Effector CD8-positive, alpha-beta T cell (primary cell): ENCODE measurements around the gene POU6F2.
"Not testable (repeated sequence)": the region's sequence is repeated elsewhere in the genome, so short reads cannot be mapped to it uniquely, and the experiment has no call there.

ENCODE experiments used
- DNase-seq: peaks from one replicate; lab custom pipeline; 2025; lab: John Stamatoyannopoulos, UW
- total RNA-seq, 4 experiments: gene quantifications; one replicate each; lab custom pipeline; 2026; lab: John Stamatoyannopoulos, UW

POU6F2 gene
- 0 to 0.27 (median 0) reads per million in 4 experiments for total RNA-seq

DNA sequence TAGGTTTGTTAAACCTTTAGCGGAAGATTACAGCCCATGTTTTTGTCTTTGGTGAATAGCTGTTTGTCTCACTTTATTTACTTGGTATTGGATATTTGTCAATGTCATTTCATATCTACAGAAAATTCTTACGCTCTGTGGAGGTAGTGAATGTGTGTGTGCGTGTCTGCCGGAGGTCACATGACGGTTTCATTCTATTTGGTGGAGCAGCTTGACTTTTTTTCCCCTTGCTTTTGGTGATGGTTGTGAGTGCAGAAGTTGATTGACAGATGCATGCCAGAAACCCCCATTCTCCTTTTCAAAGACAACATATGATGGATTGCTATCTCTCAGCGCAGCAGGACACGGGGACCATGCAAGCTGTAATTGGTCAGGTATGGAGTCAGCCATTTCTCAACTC is at the start of gene POU6F2:
Gene POU6F2 (plus strand): TSS at position 225 of the 400 bp plus-strand sequence. CDS start 45 bp downstream, at position 270.
- DNase-seq = no peak

DNA sequence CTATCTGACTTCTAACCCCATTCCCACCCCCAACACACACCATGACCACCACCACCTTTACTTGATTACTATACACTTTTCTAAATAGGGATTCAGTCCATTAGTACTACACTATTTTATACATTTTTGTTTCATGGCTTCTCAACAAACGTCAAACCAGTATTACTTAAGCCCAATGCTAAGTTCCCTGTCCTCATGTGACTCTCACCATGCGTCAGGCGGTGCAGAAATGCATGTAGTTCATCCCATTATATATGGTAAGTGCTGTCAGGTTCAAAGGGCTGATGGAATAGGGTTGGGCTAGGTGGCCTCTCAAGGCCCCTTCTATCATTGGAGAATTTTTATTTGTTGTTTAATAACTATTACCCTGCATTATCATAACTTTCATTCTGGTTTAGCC is 49.2 kb upstream of the POU6F2 start:
- no peak for DNase-seq

DNA sequence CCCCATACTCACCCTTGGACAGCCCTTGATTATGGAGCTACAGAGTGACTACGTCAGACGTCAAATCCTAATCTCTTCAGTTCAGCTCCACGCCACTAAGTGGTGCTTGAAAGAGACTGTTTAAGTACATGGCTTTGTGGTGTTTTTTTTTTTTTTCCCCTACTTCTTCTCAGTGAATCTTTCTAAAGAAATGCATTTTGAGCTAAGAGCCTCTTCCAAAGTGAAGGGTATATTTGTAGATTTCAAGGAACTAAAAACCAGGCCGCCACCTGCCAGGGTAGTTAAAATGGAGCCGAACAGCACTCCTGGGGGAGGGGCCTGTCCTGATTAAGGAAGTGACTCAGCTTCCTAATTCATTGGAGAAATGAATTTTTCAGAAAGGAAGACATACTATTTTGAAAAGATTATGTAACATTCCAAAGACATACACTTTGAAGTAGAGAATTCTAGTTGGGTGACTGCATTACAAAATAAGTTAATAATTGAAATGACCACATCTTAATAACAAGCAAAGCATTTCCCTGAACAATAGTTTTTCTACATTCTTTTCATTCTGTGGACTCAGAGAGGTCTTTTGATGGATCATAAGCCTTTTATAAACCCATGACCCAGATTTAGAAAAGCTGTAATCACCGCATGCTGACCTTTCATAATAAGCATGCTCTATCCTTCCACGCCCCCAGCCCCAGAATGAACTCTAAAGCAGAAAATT is 48.1 kb upstream of the POU6F2 start:
- no peak for DNase-seq

- DNase-seq = peak; percentile 6
These were observed 45.1 kb upstream of the POU6F2 start for GRCh38 chr7:38932509-38933168.

DNA sequence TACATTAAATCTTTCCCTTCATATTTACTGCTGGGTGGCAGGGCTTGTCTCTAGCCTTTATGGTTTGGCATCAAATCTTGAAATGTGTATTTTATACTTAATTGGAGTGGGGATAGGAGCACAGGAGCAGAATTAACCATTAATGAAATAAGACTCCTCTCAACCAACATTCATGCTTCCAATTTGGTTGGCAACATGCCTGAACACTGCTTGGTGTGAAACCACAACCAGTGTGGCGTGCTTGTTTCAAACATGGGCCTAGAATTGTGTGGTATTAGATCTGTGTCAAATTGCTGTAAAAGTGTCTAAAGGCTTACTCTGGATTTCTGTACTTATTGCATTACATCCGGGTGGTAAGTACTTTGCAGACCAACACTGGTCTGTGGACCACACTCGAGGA is 43.7 kb upstream of the POU6F2 start:
- no peak for DNase-seq

GRCh38 chr7:38934536-38934935 is 43.2 kb upstream of the POU6F2 start:
- no peak for DNase-seq

GRCh38 chr7:38936641-38937040 is 41.1 kb upstream of the POU6F2 start:
- no peak for DNase-seq

DNA sequence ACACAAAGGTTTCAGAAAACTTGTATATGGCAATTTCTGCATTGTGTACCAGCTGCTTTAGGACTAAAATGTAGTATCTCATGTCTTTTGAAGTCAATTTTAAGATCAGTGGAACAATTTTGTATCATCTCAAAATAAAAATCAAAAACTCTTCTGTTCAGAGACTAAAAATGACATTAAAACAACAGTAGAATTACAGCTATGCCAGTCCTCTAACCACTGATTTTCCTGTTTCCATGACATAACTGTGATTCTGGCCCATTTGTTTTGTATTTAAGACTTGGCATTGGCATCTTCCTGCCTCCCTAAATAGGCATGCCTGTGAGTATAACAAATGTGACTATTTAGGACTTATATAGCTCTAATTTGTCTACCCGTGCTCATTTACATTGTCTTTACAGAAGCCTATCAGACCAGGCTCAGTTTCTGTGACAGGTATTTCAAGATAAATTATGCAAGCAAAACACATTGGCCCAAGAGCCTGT is 39.7 kb upstream of the POU6F2 start:
- DNase-seq = no peak

- no peak for DNase-seq
These were observed 39.1 kb upstream of the POU6F2 start for GRCh38 chr7:38938589-38938988.

DNA sequence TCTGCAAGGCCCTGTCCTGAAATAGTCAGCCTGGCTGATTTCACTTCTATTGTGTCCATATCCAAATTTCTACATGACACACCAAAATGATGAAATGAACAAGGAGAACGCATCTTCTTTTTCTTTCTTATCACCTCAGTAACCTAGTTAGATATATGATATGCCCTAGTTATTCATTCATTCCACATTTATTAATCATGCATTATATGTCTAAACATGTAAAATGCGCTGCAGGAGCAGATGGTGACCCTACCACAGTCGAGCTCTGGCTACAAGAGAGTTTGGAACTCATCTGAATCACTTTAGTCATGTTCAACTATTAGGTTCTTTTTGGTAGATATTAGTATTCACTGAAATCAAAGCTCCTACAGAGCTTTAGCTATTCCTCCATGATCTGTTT is 36.9 kb upstream of the POU6F2 start:
- no peak for DNase-seq

DNA sequence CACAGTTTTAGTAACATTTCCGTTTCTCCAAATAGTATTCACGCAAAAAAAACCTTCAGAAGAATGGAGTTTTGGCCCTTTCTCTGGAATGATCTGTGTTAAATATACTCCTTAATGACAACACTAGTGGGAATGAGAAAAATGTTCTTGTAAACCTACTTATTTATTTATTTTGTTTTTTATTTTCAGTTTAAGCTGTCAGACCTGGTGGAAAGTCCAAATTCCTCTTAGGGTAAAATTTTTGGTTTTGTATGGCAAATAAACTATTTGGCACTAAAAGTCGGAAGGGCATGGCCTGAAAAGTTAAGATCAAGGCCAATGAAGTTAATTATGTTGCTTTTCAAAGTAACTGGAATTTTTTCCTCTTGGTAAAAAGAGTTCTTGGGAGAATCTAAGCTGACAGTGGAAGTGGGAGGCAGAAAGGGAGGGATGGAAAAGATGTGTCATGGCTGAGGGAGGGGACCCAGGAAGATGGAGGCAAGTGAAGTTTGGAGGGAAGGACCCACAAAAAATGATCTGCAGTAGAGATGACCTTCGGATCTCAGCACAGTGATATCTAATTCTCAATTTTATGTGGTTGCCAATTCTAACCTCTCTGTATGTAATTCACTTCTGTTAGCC is 35.2 kb upstream of the POU6F2 start:
- no peak for DNase-seq

DNA sequence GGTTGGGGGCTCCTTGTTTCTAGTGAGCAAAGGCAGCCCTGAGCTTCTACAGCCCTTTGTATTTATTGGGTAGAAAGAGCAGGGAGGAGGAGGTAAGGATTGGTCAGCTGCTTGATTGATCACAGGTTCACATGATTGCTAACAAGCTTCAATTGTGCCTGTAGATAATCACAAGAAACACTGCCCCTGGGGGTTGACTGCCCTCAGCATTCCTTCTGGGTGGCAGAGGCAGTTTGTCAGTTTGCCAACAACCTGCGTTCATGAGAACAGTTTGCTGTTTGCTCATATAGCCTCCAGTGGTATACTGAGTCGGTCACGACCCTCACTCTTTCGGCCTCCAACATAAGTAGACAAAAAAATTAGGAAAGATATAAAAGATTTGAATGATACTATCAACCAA is 30.2 kb upstream of the POU6F2 start:
- DNase-seq = not testable (repeated sequence)

DNA sequence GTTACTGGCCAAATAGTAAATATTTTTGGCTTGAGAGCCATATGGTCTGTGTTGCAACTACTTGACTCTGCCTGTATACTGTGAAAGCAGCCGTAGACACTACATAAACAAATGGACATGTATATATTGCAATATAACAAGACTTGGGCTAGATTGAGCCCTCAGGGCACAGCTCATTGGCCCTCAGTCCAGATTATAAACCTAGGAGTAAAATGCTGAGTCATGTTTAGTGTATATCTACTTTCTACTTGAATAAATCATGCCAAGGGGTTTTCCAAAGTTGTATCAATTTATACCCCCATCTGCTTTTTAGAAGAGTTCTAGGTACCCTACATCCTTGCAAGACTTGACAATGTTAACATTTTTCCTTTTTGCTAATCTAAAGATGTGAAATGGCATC is 27.4 kb upstream of the POU6F2 start:
- DNase-seq = no peak

- no peak for DNase-seq
These were observed 26.5 kb upstream of the POU6F2 start for GRCh38 chr7:38951213-38951612.

GRCh38 chr7:38953227-38953626 is 24.5 kb upstream of the POU6F2 start:
- DNase-seq = no peak

DNA sequence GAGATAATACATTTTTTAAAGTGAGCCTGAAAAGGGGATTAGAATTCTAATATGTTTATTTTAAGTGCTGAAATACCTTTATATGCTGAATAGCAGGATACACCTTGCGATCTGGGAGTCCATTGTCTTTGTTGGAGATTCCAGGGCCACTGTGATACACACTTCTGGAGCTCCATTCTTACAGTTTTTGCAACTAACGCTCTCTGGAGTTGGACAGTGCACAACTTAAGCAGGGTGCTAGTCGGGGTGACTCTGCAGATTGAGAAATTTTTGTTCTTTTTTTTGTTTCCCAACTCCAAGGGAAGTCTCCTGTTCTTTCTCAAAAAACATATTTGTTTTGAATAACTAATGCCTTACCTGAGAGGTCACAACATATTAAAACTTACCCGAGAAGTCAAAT is 23.7 kb upstream of the POU6F2 start:
- DNase-seq = no peak

- no peak for DNase-seq
These were observed 21.8 kb upstream of the POU6F2 start for GRCh38 chr7:38955892-38956291.

DNA sequence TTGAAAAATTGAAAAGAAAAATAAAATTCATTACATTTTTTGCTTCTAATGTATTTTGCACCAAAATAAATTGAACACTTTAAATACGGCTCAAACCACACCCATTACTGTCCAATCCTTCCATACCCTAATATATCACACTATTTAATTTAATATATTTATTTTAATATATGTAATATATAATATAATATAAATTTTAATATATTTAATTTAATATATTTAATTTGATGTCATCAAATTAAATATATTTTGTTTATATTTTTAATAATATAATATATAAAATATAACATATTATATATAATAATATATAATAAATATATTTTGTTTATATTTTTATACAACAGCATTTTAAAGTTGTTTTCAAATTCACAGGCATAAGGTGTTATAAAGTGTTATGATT is 15.7 kb upstream of the POU6F2 start:
- no peak for DNase-seq

DNA sequence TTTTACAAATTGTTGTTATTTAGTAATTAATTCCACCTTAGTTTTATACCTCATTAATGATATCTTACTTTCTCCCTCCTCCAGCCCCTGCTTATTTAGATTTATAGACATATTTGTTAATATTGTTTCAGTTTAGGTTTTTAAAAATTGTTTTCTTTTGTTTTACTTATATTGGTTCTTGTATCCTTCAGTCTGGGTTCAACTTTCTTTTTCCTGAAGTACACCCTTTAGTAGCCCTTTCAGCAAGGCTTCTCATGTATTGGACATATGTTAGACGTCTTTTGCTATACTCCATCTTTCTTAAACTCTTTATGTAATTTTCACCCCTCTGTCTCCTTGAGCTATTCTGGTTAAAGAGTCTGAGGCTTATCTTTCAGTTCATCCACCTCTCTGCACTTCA is 12.8 kb upstream of the POU6F2 start:
- no peak for DNase-seq

- DNase-seq = no peak
These were observed 3.9 kb upstream of the POU6F2 start for GRCh38 chr7:38973760-38974159.

GRCh38 chr7:38975944-38976392 is 1.7 kb upstream of the POU6F2 start:
- no peak for DNase-seq

- no peak for DNase-seq
These were observed 782 bp downstream of the POU6F2 start for GRCh38 chr7:38978491-38978890.

DNA sequence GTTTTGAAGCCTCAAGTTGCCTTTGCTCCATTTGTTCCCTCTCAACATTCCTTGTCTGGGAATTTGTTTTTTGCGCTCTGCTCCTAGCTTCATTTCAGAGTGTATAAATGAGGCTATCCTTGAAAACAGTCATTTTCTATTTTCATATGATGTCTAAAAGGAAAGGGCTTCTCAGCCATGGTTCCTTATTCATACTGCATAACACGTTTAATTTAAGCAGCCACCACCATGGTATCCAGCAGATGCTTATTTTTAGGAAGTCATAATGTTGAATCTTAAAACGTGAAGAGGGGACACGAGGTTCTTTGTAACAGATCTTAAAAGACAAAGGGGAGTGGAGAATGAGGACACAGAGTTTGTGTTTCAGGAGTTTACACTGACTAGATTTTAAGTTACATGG is 14.5 kb downstream of the POU6F2 start:
- DNase-seq = no peak
